Uterus (tissue), 2 donors: ENCODE results near the gene ZC3H14.

Experiments
- POLR2A ChIP-seq, 2 donors: fragments of 450-650 bp; IDR thresholded peaks; one replicate each; pipeline ENCODE4 v1.6.1; 2016; ENCODE audit warnings: antibody characterized with exemption in 2 of 2, mild to moderate bottlenecking in 1 of 2, moderate library complexity in 1 of 2
- TF ChIP-seq, protein P1 (sequence below), 4 experiments: fragments of 200-600 bp in 2 of 4; fragments of 450-650 bp in 2 of 4; sonication (generic) in 2 of 4; IDR thresholded peaks; one replicate each; pipeline ENCODE4 v1.5.1; 2016 to 2019; ENCODE audit warnings: antibody characterized with exemption in 4 of 4, mild to moderate bottlenecking in 2 of 4, moderate library complexity in 1 of 4

GRCh38 chr14:88576222-88576621, 13.4 kb downstream of the ZC3H14 start:
- TF ChIP-seq, protein P1, sequence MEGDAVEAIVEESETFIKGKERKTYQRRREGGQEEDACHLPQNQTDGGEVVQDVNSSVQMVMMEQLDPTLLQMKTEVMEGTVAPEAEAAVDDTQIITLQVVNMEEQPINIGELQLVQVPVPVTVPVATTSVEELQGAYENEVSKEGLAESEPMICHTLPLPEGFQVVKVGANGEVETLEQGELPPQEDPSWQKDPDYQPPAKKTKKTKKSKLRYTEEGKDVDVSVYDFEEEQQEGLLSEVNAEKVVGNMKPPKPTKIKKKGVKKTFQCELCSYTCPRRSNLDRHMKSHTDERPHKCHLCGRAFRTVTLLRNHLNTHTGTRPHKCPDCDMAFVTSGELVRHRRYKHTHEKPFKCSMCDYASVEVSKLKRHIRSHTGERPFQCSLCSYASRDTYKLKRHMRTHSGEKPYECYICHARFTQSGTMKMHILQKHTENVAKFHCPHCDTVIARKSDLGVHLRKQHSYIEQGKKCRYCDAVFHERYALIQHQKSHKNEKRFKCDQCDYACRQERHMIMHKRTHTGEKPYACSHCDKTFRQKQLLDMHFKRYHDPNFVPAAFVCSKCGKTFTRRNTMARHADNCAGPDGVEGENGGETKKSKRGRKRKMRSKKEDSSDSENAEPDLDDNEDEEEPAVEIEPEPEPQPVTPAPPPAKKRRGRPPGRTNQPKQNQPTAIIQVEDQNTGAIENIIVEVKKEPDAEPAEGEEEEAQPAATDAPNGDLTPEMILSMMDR (IDR thresholded peaks at IDR 0.05), result no peak
- TF ChIP-seq POLR2A (IDR thresholded peaks at IDR 0.05), result no peak
